Osteoblast (primary cell): ENCODE measurements around the gene CDKN2A. TPM values are rescaled to one million over a fixed set of nuclear protein-coding genes. Genes with fewer than 3 reads are reported as not detected.
"Not testable (repeated sequence)": the region's sequence is repeated elsewhere in the genome, so short reads cannot be mapped to it uniquely, and the experiment has no call there.

Experiments used
- DNase-seq: peaks from one replicate; pipeline ENCODE4 v3.0.0; 2011; ENCODE audit warnings: low spot score, mixed read lengths; ENCODE audit not compliant: insufficient read length; ENCODE audit errors: missing footprints
- H2AFZ ChIP-seq: 2 replicates; pipeline ENCODE4 v1.6.0; 2011; ENCODE audit warnings: mild to moderate bottlenecking, low read length
- H3K27ac ChIP-seq: 2 replicates; pipeline ENCODE4 v1.5.1; 2011; ENCODE audit warnings: mild to moderate bottlenecking, low read depth, low read length, moderate library complexity
- H3K27me3 ChIP-seq: 2 replicates; pipeline ENCODE4 v1.6.0; 2012; ENCODE audit warnings: mild to moderate bottlenecking, control low read depth, inconsistent platforms, low read length, moderate library complexity; ENCODE audit not compliant: insufficient read depth
- H3K36me3 ChIP-seq: 2 replicates; pipeline ENCODE4 v1.5.1; 2011; ENCODE audit warnings: mild to moderate bottlenecking, low read length, control low read depth, moderate library complexity; ENCODE audit not compliant: insufficient read depth
- H3K4me1 ChIP-seq: 2 replicates; pipeline ENCODE4 v1.5.1; 2011; ENCODE audit warnings: mild to moderate bottlenecking, low read length, control low read depth, moderate library complexity; ENCODE audit not compliant: insufficient read depth
- H3K4me2 ChIP-seq: 2 replicates; pipeline ENCODE4 v1.6.0; 2011; ENCODE audit warnings: mild to moderate bottlenecking, low read length; ENCODE audit not compliant: insufficient read depth
- H3K4me3 ChIP-seq: fragments of 200-600 bp; sonication (generic); 3 replicates; pipeline ENCODE4 v1.5.1; 2012; ENCODE audit warnings: mild to moderate bottlenecking, low read length, inconsistent platforms; ENCODE audit not compliant: insufficient read depth
- H3K79me2 ChIP-seq: 2 replicates; pipeline ENCODE4 v1.6.0; 2012; ENCODE audit warnings: mild to moderate bottlenecking, low read length, control low read depth, inconsistent platforms; ENCODE audit not compliant: insufficient read depth
- H3K9me3 ChIP-seq: 2 replicates; pipeline ENCODE4 v1.5.1; 2011; ENCODE audit warnings: low read depth, low read length, control low read depth
- H4K20me1 ChIP-seq: 2 replicates; pipeline ENCODE4 v1.6.0; 2012; ENCODE audit warnings: mild to moderate bottlenecking, low read length, control low read depth; ENCODE audit not compliant: insufficient read depth
- CTCF ChIP-seq: IDR thresholded peaks from 2 replicates; pipeline ENCODE4 v1.5.1; 2011; ENCODE audit warnings: mild to moderate bottlenecking, low read depth, low read length, moderate library complexity; ENCODE audit errors: extremely low read depth
- total RNA-seq: library from RNA; depleted of rRNA; stranded (reverse); fragments of >200 nt; gene quantifications from 2 replicates; pipeline ENCODE4 v1.2.3, GENCODE V29; 2012

Gene CDKN2A
- total RNA-seq, 1 donor = 37.6 TPM

GRCh38 chr9:21965401-21965951, 28.7 kb downstream of the CDKN2A start:
- peak; percentile 63 for TF ChIP-seq CTCF
- no peaks in the 10 kb centered on the region for H3K79me2 ChIP-seq
- peak overlapping the region; percentile 97 for H3K4me2 ChIP-seq
- H3K4me1 ChIP-seq = peaks cover 20% of the 10 kb centered on the region
- peak; percentile 97 for DNase-seq
- H3K27ac ChIP-seq = peak overlapping the region; percentile 48
- peaks cover 6% of the 10 kb centered on the region for H4K20me1 ChIP-seq
- H3K27me3 ChIP-seq = peaks cover 42% of the 10 kb centered on the region
- no peaks in the 10 kb centered on the region for H3K9me3 ChIP-seq
- H3K36me3 ChIP-seq = peaks cover 5% of the 10 kb centered on the region
- H2AFZ ChIP-seq = peak overlapping the region; percentile 91
- peak overlapping the region; percentile 74 for H3K4me3 ChIP-seq

- Histone ChIP-seq H4K20me1 (peaks cover 2% of the 10 kb centered on the region), H3K27ac (peak overlapping the region; percentile 48), H3K4me3 (peak overlapping the region; percentile 74), H3K4me2 (peak overlapping the region; percentile 97), H3K36me3 (no peaks in the 10 kb centered on the region), H3K9me3 (no peaks in the 10 kb centered on the region), H3K79me2 (no peaks in the 10 kb centered on the region), H2AFZ (peak overlapping the region; percentile 91), H3K4me1 (peaks cover 20% of the 10 kb centered on the region), H3K27me3 (peaks cover 37% of the 10 kb centered on the region)
- TF ChIP-seq CTCF = no peak
- DNase-seq = peak; percentile 93
Measured at GRCh38 chr9:21964925-21965385, 29.2 kb downstream of the CDKN2A start.

GRCh38 chr9:21961569-21961968, 32.6 kb downstream of the CDKN2A start:
- H3K79me2 ChIP-seq = no peaks in the 10 kb centered on the region
- peaks cover 13% of the 10 kb centered on the region for H3K4me1 ChIP-seq
- H3K27me3 ChIP-seq = peaks cover 12% of the 10 kb centered on the region
- TF ChIP-seq CTCF = no peak
- H3K36me3 ChIP-seq = no peaks in the 10 kb centered on the region
- no peaks in the 10 kb centered on the region for H4K20me1 ChIP-seq
- no peak overlapping the region for H2AFZ ChIP-seq
- peak; percentile 65 for DNase-seq
- no peak overlapping the region for H3K4me3 ChIP-seq
- no peaks in the 10 kb centered on the region for H3K9me3 ChIP-seq
- H3K27ac ChIP-seq = no peak overlapping the region
- H3K4me2 ChIP-seq = no peak overlapping the region

GRCh38 chr9:21959268-21959667, 34.9 kb downstream of the CDKN2A start:
- not testable (repeated sequence) for H3K27ac ChIP-seq, H3K36me3 ChIP-seq, H3K9me3 ChIP-seq, H3K4me2 ChIP-seq, DNase-seq, H3K4me3 ChIP-seq, H2AFZ ChIP-seq, H3K79me2 ChIP-seq, H3K4me1 ChIP-seq, H3K27me3 ChIP-seq, H4K20me1 ChIP-seq
